Skeletal muscle satellite cell (primary cell): ENCODE measurements around the gene GRID2.

ENCODE experiments used
- H3K27me3 ChIP-seq: 2 replicates; pipeline ENCODE4 v1.7.0; 2013; ENCODE audit warnings: low read length; ENCODE audit not compliant: control insufficient read depth, insufficient read depth
- H3K36me3 ChIP-seq: 2 replicates; pipeline ENCODE4 v1.7.0; 2013; ENCODE audit warnings: mild to moderate bottlenecking, control low read depth, low read length; ENCODE audit not compliant: insufficient read depth
- H3K4me1 ChIP-seq: 2 replicates; pipeline ENCODE4 v1.7.0; 2013; ENCODE audit warnings: low read length; ENCODE audit not compliant: control insufficient read depth, insufficient read depth
- H3K4me2 ChIP-seq: 2 replicates; pipeline ENCODE4 v1.7.0; 2013; ENCODE audit warnings: mild to moderate bottlenecking, low read length
- H3K4me3 ChIP-seq: 2 replicates; pipeline ENCODE4 v1.7.0; 2013; ENCODE audit warnings: low read length
- H3K9ac ChIP-seq: 2 replicates; pipeline ENCODE4 v1.7.0; 2013; ENCODE audit warnings: mild to moderate bottlenecking, low read depth, low read length, moderate library complexity
- H3K9me3 ChIP-seq: replicated peaks from 2 replicates; pipeline ENCODE4 v1.7.0; 2013; ENCODE audit warnings: mild to moderate bottlenecking, control low read depth, low read length

The GRID2 gene

DNA sequence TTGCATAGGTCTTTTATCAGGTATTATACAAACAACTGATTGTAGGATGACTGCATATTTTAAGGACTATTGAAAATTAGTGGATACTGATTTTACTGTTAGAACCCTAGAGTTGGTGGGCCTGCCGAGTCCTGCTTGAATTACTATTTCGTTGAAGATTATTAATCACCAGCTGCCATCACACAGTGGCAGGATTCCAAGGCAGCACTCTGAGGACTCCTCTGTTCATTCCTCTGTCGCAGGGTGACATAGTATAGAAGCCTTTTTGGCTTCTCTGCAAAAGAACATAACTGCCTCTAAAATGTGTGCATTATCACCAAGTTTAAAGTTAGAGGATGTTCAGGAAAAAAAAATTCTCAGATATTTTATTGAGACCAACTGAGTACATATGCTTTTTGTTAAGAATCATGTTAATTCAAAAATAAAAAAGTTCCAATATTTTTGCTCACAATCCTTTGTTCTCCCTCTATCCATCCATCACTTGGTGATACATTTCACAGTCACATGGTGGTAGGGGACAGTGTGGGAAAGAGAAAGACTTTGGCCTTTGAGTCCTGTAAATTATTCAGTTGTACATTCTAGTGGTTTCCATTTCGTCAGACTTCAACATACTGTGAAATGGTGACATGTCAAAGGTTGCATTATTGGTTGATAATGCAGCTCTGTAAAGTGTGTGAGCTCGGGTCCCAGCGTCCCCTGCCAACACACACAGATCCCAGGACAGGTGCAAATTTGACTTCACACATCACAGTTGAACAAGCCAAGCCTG is 332.5 kb downstream of the GRID2 start:
- no peaks in the 10 kb centered on the region for H3K27me3 ChIP-seq
- H3K4me3 ChIP-seq = no peak overlapping the region
- H3K36me3 ChIP-seq = no peaks in the 10 kb centered on the region
- H3K9ac ChIP-seq = no peak overlapping the region
- H3K9me3 ChIP-seq = no peaks in the 10 kb centered on the region
- no peak overlapping the region for H3K4me2 ChIP-seq
- H3K4me1 ChIP-seq = no peaks in the 10 kb centered on the region

- Histone ChIP-seq H3K9me3 (no peaks in the 10 kb centered on the region), H3K4me1 (no peaks in the 10 kb centered on the region), H3K36me3 (no peaks in the 10 kb centered on the region), H3K4me2 (no peak overlapping the region), H3K4me3 (no peak overlapping the region), H3K27me3 (no peaks in the 10 kb centered on the region), H3K9ac (no peak overlapping the region)
These were observed 337.6 kb downstream of the GRID2 start for GRCh38 chr4:92641409-92641808.

DNA sequence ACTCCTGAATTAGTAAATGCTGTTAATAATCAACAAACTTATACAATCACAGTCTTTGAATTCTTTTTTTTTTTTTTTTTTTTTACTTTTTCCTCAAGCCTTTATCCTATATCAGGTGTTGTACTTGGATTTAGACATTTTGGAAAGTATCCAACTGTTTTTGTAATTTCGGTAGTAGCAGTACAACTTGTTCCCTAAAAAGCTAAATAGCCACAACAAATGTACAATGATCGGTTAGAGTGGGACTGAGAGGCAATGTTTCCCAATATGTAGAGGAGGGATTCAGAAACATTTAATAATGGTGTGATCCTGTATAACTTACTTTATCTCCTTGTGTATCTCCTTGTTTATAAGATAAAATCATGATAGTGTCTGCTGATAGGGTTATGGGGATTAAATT is 343.1 kb downstream of the GRID2 start:
- Histone ChIP-seq H3K9ac (no peak overlapping the region), H3K4me2 (no peak overlapping the region), H3K27me3 (no peaks in the 10 kb centered on the region), H3K9me3 (no peaks in the 10 kb centered on the region), H3K4me1 (no peaks in the 10 kb centered on the region), H3K36me3 (no peaks in the 10 kb centered on the region), H3K4me3 (no peak overlapping the region)

DNA sequence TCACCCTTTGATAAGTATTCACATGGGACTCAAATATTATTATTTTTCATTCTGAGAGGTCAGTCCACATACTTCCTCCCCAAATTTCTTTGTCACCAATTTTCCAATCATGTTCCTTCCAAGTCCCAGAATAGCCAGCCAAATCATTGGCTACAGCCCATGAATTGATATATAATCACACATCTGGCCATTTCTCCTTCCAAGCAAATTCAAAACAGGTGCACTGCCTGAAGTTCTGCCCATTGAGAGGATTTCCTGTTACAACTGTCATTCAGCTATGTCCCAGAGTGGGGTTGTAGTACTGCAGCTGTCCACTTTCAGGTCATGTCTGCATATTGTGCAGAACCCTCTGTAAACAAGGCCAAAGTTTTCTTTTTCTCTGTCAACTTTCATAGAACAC is 347.8 kb downstream of the GRID2 start:
- H3K36me3 ChIP-seq = no peaks in the 10 kb centered on the region
- H3K9ac ChIP-seq = no peak overlapping the region
- no peak overlapping the region for H3K4me2 ChIP-seq
- H3K9me3 ChIP-seq = no peaks in the 10 kb centered on the region
- no peaks in the 10 kb centered on the region for H3K27me3 ChIP-seq
- H3K4me1 ChIP-seq = no peaks in the 10 kb centered on the region
- no peak overlapping the region for H3K4me3 ChIP-seq

- Histone ChIP-seq H3K4me2 (no peak overlapping the region), H3K4me3 (no peak overlapping the region), H3K36me3 (no peaks in the 10 kb centered on the region), H3K27me3 (no peaks in the 10 kb centered on the region), H3K4me1 (no peaks in the 10 kb centered on the region), H3K9ac (no peak overlapping the region), H3K9me3 (no peaks in the 10 kb centered on the region)
These were observed 350.3 kb downstream of the GRID2 start for GRCh38 chr4:92654084-92654483.

DNA sequence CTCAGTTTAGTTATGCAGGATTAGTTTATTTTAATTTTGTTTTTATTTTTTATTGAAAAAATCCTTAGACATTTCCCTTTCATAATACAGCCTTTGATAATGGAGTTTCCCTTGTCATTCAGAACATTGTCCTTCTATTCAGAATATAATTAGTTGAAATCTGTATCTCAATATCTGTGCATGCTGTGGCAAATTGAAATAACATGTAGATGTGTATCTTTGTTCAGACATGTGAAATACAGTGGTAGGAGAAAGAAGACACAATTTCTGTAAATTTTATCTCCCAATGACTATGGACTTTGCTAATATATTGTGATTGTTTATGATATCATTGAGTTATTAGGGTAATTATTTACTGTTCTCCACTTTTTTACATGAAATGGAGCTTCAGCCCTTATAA is 353.9 kb downstream of the GRID2 start:
- no peak overlapping the region for H3K4me3 ChIP-seq
- H3K4me2 ChIP-seq = no peak overlapping the region
- no peaks in the 10 kb centered on the region for H3K9me3 ChIP-seq
- H3K9ac ChIP-seq = no peak overlapping the region
- no peaks in the 10 kb centered on the region for H3K4me1 ChIP-seq
- H3K36me3 ChIP-seq = no peaks in the 10 kb centered on the region
- no peaks in the 10 kb centered on the region for H3K27me3 ChIP-seq

DNA sequence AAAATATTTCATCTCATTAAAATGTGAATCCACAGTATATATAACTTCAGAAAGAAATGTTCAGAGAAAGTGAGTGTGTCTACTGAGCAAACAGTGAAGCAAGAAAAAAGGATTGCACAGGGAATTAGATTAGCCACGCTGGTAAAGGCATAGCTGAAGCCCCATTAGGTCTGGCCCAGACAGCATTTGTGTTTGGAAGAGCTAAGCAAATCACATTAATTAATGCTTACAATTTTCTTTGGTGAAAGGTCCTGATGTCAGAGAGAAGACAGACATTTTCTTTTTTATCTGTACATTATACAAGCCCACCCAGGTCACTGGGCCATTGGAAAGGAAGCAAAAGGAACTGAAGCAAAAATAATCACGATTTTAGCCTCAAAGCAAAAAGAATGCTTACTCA is 354.6 kb downstream of the GRID2 start:
- no peaks in the 10 kb centered on the region for H3K9me3 ChIP-seq
- H3K9ac ChIP-seq = no peak overlapping the region
- no peaks in the 10 kb centered on the region for H3K27me3 ChIP-seq
- H3K4me2 ChIP-seq = no peak overlapping the region
- H3K4me1 ChIP-seq = no peaks in the 10 kb centered on the region
- H3K4me3 ChIP-seq = no peak overlapping the region
- H3K36me3 ChIP-seq = no peaks in the 10 kb centered on the region

GRCh38 chr4:92677805-92678204 is 374.0 kb downstream of the GRID2 start:
- no peaks in the 10 kb centered on the region for H3K27me3 ChIP-seq
- H3K4me1 ChIP-seq = no peaks in the 10 kb centered on the region
- H3K36me3 ChIP-seq = no peaks in the 10 kb centered on the region
- no peak overlapping the region for H3K9ac ChIP-seq
- H3K4me2 ChIP-seq = no peak overlapping the region
- peaks cover 4% of the 10 kb centered on the region for H3K9me3 ChIP-seq
- H3K4me3 ChIP-seq = no peak overlapping the region

DNA sequence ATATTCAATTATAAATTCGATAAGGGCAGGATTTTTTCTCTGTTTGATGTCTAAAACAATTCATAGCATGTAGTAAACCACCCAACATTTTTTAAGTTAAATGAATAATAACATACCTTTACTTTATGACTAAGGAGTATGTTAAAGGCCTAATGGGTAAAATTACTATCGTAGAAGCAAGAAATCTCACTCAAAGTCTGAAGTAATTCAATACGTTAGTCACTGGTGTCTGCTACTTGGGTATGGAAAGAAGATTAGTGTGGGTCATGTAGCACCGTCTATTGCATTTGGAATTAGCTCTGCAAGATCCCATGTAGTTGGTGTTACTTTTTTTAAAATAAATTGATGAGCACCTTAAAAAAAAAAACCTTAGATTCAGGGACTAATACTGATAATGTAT is 374.5 kb downstream of the GRID2 start:
- Histone ChIP-seq H3K4me2 (no peak overlapping the region), H3K27me3 (no peaks in the 10 kb centered on the region), H3K36me3 (no peaks in the 10 kb centered on the region), H3K9ac (no peak overlapping the region), H3K4me1 (no peaks in the 10 kb centered on the region), H3K9me3 (peaks cover 4% of the 10 kb centered on the region), H3K4me3 (no peak overlapping the region)

DNA sequence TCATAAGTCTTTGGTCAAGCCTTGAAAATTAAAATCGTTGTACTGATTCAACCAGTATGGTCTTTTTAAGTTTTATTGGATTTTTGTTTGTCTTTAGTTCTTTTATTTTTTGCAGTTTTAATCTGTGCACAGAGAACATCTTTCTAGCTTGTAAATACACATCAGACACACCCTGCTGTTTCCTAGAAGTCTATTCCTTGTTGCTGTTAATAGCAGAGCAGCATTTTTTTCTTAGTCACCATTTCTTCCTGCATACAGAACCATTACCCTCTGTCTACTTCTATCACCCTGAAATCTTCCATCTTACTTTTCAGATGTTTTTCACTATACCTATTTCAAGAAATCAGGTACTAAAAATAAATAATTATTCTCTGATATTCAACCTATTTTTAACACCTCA is 375.4 kb downstream of the GRID2 start:
- no peaks in the 10 kb centered on the region for H3K27me3 ChIP-seq
- no peaks in the 10 kb centered on the region for H3K4me1 ChIP-seq
- H3K9ac ChIP-seq = no peak overlapping the region
- H3K4me3 ChIP-seq = no peak overlapping the region
- H3K9me3 ChIP-seq = peaks cover 4% of the 10 kb centered on the region
- no peak overlapping the region for H3K4me2 ChIP-seq
- no peaks in the 10 kb centered on the region for H3K36me3 ChIP-seq

- Histone ChIP-seq H3K4me1 (no peaks in the 10 kb centered on the region), H3K4me2 (no peak overlapping the region), H3K27me3 (no peaks in the 10 kb centered on the region), H3K9me3 (no peaks in the 10 kb centered on the region), H3K36me3 (no peaks in the 10 kb centered on the region), H3K9ac (no peak overlapping the region), H3K4me3 (no peak overlapping the region)
These were observed 410.9 kb downstream of the GRID2 start for GRCh38 chr4:92714640-92715039.

GRCh38 chr4:92733231-92733630 is 429.5 kb downstream of the GRID2 start:
- Histone ChIP-seq H3K4me2 (no peak overlapping the region), H3K9ac (no peak overlapping the region), H3K27me3 (no peaks in the 10 kb centered on the region), H3K4me1 (no peaks in the 10 kb centered on the region), H3K4me3 (no peak overlapping the region), H3K9me3 (no peaks in the 10 kb centered on the region), H3K36me3 (no peaks in the 10 kb centered on the region)
